ENCODE data around the gene OR51B2. TPM values are rescaled to one million over a fixed set of nuclear protein-coding genes. Genes with fewer than 3 reads are reported as not detected.

OR51B2 gene
- total RNA-seq, 4 donors from 2014 or later, result not detected

DNA sequence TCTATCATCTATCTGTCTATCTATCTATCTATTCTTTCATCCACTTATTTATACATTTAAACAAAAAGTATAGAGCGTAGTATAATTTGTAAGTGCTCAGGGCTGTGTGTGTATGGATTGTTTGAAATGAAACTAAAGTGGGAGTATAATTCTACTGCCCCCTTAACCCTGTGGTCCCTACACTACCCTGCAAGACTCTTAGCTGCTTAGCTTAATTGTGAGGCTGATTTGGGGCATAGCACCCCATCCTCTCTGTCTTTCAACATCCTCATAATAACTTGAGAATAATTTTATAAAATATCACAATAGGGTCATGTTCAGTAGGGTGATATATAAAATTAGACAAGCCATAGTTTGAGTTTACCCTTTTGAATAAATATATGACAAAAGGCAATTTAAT is 34.0 kb downstream of the OR51B2 start:
- H3K27ac ChIP-seq, result no peak overlapping the region
- no peaks in the 10 kb centered on the region for H3K4me1 ChIP-seq
- TF ChIP-seq POLR2A (IDR thresholded peaks at IDR 0.05) (no peak), EP300 (IDR thresholded peaks at IDR 0.05; ENCODE audit: low read depth) (no peak), POLR2AphosphoS5 (IDR thresholded peaks at IDR 0.05) (no peak)
- TF ChIP-seq, protein P1, sequence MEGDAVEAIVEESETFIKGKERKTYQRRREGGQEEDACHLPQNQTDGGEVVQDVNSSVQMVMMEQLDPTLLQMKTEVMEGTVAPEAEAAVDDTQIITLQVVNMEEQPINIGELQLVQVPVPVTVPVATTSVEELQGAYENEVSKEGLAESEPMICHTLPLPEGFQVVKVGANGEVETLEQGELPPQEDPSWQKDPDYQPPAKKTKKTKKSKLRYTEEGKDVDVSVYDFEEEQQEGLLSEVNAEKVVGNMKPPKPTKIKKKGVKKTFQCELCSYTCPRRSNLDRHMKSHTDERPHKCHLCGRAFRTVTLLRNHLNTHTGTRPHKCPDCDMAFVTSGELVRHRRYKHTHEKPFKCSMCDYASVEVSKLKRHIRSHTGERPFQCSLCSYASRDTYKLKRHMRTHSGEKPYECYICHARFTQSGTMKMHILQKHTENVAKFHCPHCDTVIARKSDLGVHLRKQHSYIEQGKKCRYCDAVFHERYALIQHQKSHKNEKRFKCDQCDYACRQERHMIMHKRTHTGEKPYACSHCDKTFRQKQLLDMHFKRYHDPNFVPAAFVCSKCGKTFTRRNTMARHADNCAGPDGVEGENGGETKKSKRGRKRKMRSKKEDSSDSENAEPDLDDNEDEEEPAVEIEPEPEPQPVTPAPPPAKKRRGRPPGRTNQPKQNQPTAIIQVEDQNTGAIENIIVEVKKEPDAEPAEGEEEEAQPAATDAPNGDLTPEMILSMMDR (IDR thresholded peaks at IDR 0.05), result no peak
- no peaks in the 10 kb centered on the region for H3K9me3 ChIP-seq
- no peak for DNase-seq
- no peaks in the 10 kb centered on the region for H3K36me3 ChIP-seq
- intact Hi-C loops (cut with DNase I; ENCODE audit: low total_unique reads) (no loop called here), in situ Hi-C loops (cut with MboI; ENCODE audit: low pct_ligation_motif_present in 1 of 4, low pct_unique_long_range_greater_than_20kb in 1 of 4, low sequenced_read_pairs in 3 of 4) (no loop called here)
- no peaks in the 10 kb centered on the region for H3K27me3 ChIP-seq
- WGBS, 2 donors (ENCODE audit: low coverage in 1 of 2), result 97 to 100% methylated on average over 1 of the region's 1 CpG
- no peak overlapping the region for H3K4me3 ChIP-seq

DNA sequence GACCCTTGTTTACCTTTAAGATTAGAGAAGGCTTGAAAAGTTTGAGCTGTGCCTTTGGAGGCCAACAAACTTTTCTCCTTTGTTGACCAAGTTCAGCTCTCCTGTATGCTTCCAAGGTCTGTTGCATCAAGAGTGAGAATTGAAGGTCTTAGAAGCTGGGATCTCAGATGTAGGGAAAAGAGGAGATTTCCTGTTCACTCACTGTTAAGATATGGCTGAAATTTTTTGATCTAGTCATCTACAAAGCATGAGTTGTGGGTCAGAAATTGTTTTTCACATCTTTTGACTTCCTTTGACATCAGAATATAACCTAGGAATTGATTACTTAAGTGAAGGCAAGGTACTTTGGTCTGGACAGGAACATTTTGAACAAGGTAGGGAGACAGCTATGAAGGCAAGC is 34.4 kb downstream of the OR51B2 start:
- in situ Hi-C loops (cut with MboI; ENCODE audit: low pct_ligation_motif_present in 1 of 4, low pct_unique_long_range_greater_than_20kb in 1 of 4, low sequenced_read_pairs in 3 of 4), result no loop called here
- H3K27ac ChIP-seq, result no peak overlapping the region
- intact Hi-C loops (cut with DNase I; ENCODE audit: low total_unique reads), result no loop called here
- H3K4me3 ChIP-seq, result no peak overlapping the region
- H3K27me3 ChIP-seq, result no peaks in the 10 kb centered on the region
- no peaks in the 10 kb centered on the region for H3K36me3 ChIP-seq
- DNase-seq, result no peak
- no peak for TF ChIP-seq POLR2A (IDR thresholded peaks at IDR 0.05)
- TF ChIP-seq, protein P1 (IDR thresholded peaks at IDR 0.05), result no peak
- TF ChIP-seq POLR2AphosphoS5 (IDR thresholded peaks at IDR 0.05), result no peak
- TF ChIP-seq EP300 (IDR thresholded peaks at IDR 0.05; ENCODE audit: low read depth), result no peak
- H3K9me3 ChIP-seq, result no peaks in the 10 kb centered on the region
- no peaks in the 10 kb centered on the region for H3K4me1 ChIP-seq

DNA sequence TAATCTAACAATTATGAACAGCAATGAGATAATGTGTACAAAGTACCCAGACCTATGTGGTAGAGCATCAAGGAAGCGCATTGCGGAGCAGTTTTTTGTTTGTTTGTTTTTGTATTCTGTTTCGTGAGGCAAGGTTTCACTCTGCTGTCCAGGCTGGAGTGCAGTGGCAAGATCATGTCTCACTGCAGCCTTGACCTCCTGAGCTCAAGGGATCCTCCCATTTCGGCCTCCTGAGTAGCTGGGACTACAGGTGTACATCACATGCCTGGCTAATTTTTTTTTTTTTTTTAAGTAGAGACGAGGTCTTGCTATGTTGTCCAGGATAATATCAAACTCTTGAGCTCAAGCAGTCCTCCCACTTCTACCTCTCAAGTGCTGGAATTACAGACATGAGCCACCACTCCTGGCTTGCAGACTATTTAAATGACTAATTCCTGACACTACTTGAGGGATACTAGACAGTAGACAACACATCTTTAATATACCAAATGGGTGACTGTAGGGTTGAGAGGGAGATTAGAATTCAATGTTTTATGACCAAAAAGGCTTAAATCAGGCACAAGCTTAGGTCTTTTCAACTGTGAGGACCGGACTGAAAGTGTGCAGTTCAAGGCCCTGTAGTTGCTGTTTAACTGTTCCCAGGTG is 35.1 kb downstream of the OR51B2 start:
- WGBS, 2 donors (ENCODE audit: low coverage in 1 of 2), result 73 to 78% methylated on average over 6 of the region's 6 CpGs
- no peak overlapping the region for H3K27ac ChIP-seq
- H3K27me3 ChIP-seq, result no peaks in the 10 kb centered on the region
- H3K4me1 ChIP-seq, result no peaks in the 10 kb centered on the region
- H3K4me3 ChIP-seq, result no peak overlapping the region
- TF ChIP-seq POLR2AphosphoS5 (IDR thresholded peaks at IDR 0.05) (no peak), POLR2A (IDR thresholded peaks at IDR 0.05) (no peak), EP300 (IDR thresholded peaks at IDR 0.05; ENCODE audit: low read depth) (no peak)
- TF ChIP-seq, protein P1 (IDR thresholded peaks at IDR 0.05), result no peak
- no peak for DNase-seq
- intact Hi-C loops (cut with DNase I; ENCODE audit: low total_unique reads) (loop anchor here (1.0 kb wide), 1 partner anchor 29 kb away; no protein-coding TSS in a partner anchor), in situ Hi-C loops (cut with MboI; ENCODE audit: low pct_ligation_motif_present in 1 of 4, low pct_unique_long_range_greater_than_20kb in 1 of 4, low sequenced_read_pairs in 3 of 4) (no loop called here)
- H3K36me3 ChIP-seq, result no peaks in the 10 kb centered on the region
- H3K9me3 ChIP-seq, result no peaks in the 10 kb centered on the region

DNA sequence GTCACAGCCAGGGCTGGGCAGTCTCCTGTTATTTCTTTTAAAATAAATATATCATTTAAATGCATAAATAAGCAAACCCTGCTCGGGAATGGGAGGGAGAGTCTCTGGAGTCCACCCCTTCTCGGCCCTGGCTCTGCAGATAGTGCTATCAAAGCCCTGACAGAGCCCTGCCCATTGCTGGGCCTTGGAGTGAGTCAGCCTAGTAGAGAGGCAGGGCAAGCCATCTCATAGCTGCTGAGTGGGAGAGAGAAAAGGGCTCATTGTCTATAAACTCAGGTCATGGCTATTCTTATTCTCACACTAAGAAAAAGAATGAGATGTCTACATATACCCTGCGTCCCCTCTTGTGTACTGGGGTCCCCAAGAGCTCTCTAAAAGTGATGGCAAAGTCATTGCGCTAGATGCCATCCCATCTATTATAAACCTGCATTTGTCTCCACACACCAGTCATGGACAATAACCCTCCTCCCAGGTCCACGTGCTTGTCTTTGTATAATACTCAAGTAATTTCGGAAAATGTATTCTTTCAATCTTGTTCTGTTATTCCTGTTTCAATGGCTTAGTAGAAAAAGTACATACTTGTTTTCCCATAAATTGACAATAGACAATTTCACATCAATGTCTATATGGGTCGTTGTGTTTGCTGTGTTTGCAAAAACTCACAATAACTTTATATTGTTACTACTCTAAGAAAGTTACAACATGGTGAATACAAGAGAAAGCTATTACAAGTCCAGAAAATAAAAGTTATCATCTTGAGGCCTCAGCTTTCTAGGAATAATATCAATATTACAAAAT is 35.8 kb downstream of the OR51B2 start:
- Histone ChIP-seq H3K4me1 (no peaks in the 10 kb centered on the region), H3K27me3 (no peaks in the 10 kb centered on the region), H3K4me3 (no peak overlapping the region), H3K36me3 (no peaks in the 10 kb centered on the region), H3K27ac (no peak overlapping the region), H3K9me3 (no peaks in the 10 kb centered on the region)
- 56 to 68% methylated on average over 5 to 7 of the region's 7 CpGs for WGBS, 2 donors (ENCODE audit: low coverage in 1 of 2)
- DNase-seq, result no peak
- TF ChIP-seq, protein P1 (IDR thresholded peaks at IDR 0.05), result no peak
- TF ChIP-seq POLR2AphosphoS5 (IDR thresholded peaks at IDR 0.05) (no peak), POLR2A (IDR thresholded peaks at IDR 0.05) (no peak), EP300 (IDR thresholded peaks at IDR 0.05; ENCODE audit: low read depth) (no peak)
- in situ Hi-C loops (cut with MboI; ENCODE audit: low pct_ligation_motif_present in 1 of 4, low pct_unique_long_range_greater_than_20kb in 1 of 4, low sequenced_read_pairs in 3 of 4) (no loop called here), intact Hi-C loops (cut with DNase I; ENCODE audit: low total_unique reads) (loop anchor here (1.0 kb wide), 1 partner anchor 28 kb away; no protein-coding TSS in a partner anchor)
